HG03575 (cell line): ENCODE data around the gene HPX.

ENCODE experiments used
- ATAC-seq: cut with Tn5 transposase; IDR thresholded peaks from one replicate; pipeline ENCODE4 v1.9.1; 2021; ENCODE audit not compliant: unreplicated experiment, insufficient number of reproducible peaks, low FRiP score; ENCODE audit errors: extremely low read depth

Gene HPX

GRCh38 chr11:6420677-6421076 is 20.1 kb downstream of the HPX start:
- ATAC-seq = no peak

GRCh38 chr11:6419009-6419631 is 21.7 kb downstream of the HPX start, which contains the start of gene APBB1:
Gene APBB1 (minus strand): TSS chr11:6419094. CDS start chr11:6411347, 7,747 bp downstream.
- no peak for ATAC-seq

- no peak for ATAC-seq
Observed at GRCh38 chr11:6418557-6419008, 22.2 kb downstream of the HPX start.

GRCh38 chr11:6417907-6418556 is 22.8 kb downstream of the HPX start:
- ATAC-seq = no peak

GRCh38 chr11:6415797-6416196 is 25.0 kb downstream of the HPX start:
- ATAC-seq = no peak

- ATAC-seq = no peak
Observed at GRCh38 chr11:6414874-6415328, 25.9 kb downstream of the HPX start.

- ATAC-seq = no peak
Observed at GRCh38 chr11:6413791-6414201, 27.0 kb downstream of the HPX start.

GRCh38 chr11:6411594-6412031 is 29.2 kb downstream of the HPX start:
- no peak for ATAC-seq

- ATAC-seq = no peak
Observed at GRCh38 chr11:6410695-6411430, 29.9 kb downstream of the HPX start.

- ATAC-seq = no peak
Observed at GRCh38 chr11:6406370-6406769, 34.4 kb downstream of the HPX start.

- ATAC-seq = no peak
Observed at GRCh38 chr11:6405846-6406245, 34.9 kb downstream of the HPX start.

GRCh38 chr11:6405052-6405667 is 35.6 kb downstream of the HPX start:
- ATAC-seq = no peak

GRCh38 chr11:6404342-6405051 is 36.3 kb downstream of the HPX start:
- no peak for ATAC-seq

- ATAC-seq = no peak
Observed at GRCh38 chr11:6403539-6403938, 37.2 kb downstream of the HPX start.

GRCh38 chr11:6402561-6402981 is 38.2 kb downstream of the HPX start:
- peak; percentile 95 for ATAC-seq

- ATAC-seq = no peak
Observed at GRCh38 chr11:6402061-6402470, 38.7 kb downstream of the HPX start.

GRCh38 chr11:6401464-6401863 is 39.3 kb downstream of the HPX start:
- no peak for ATAC-seq

GRCh38 chr11:6400431-6401345 is 40.1 kb downstream of the HPX start:
- ATAC-seq = no peak
